ENCODE data around the gene KCNG2. TPM values are rescaled to one million over a fixed set of nuclear protein-coding genes. Genes with fewer than 3 reads are reported as not detected.
A peak's percentile ranks its signal among the peaks of the same experiment; 100 is the strongest.

Gene KCNG2
- total RNA-seq, 2 experiments from 2014 or later, result not detected

- Mint-ChIP-seq H3K36me3 (ENCODE audit: low read depth) (peaks cover 36% of the 10 kb centered on the region), H3K9me3 (peaks cover 3% of the 10 kb centered on the region), H3K4me3 (no peak overlapping the region), H3K27ac (peak overlapping the region; percentile 36), H3K4me1 (ENCODE audit: low read depth) (no peaks in the 10 kb centered on the region), H3K27me3 (no peaks in the 10 kb centered on the region)
- TF ChIP-seq CTCF (IDR thresholded peaks at IDR 0.05), result no peak
- ChIA-PET POLR2A (no interaction called here), CTCF (no interaction called here)
- Histone ChIP-seq H3K27ac (ENCODE audit: low read depth in 1 of 2, low read length in 2 of 2) (no peak overlapping the region), H3K4me3 (ENCODE audit: low read length) (no peak overlapping the region), H3K27me3 (ENCODE audit: control insufficient read depth in 1 of 2, insufficient read depth in 2 of 2, low read length in 2 of 2) (no peaks in the 10 kb centered on the region), H3K36me3 (ENCODE audit: insufficient read depth, low read length) (peaks cover 13% of the 10 kb centered on the region), H3K4me1 (ENCODE audit: insufficient read depth, low read length) (no peaks in the 10 kb centered on the region), H3K9me3 (ENCODE audit: control insufficient read depth in 1 of 2, insufficient read depth in 1 of 2, low read length in 2 of 2) (peaks cover 1 to 70% of the 10 kb centered on the region in 2 experiments)
- no peak for DNase-seq
- ATAC-seq (ENCODE audit: poor library complexity), result no peak
- intact Hi-C loops (cut with DNase I, micrococcal nuclease), result no loop called here
Observed at GRCh38 chr18:79902075-79902474, 104.3 kb downstream of the KCNG2 start.

GRCh38 chr18:79902640-79903039 lies 104.9 kb downstream of the KCNG2 start:
- intact Hi-C loops (cut with DNase I, micrococcal nuclease), result no loop called here
- CTCF ChIA-PET, result no interaction called here
- no peak for TF ChIP-seq CTCF (IDR thresholded peaks at IDR 0.05)

GRCh38 chr18:79903071-79903635 lies 105.4 kb downstream of the KCNG2 start:
- H3K4me3 ChIP-seq (ENCODE audit: low read length), result no peak overlapping the region
- ChIA-PET POLR2A (no interaction called here), CTCF (no interaction called here)

More at GRCh38 chr18:79902640-79903039, 104.9 kb downstream of the KCNG2 start:
- Histone ChIP-seq H3K36me3 (ENCODE audit: insufficient read depth, low read length) (peaks cover 13% of the 10 kb centered on the region), H3K4me1 (ENCODE audit: insufficient read depth, low read length) (no peaks in the 10 kb centered on the region), H3K27ac (ENCODE audit: low read depth in 1 of 2, low read length in 2 of 2) (no peak overlapping the region), H3K9me3 (ENCODE audit: control insufficient read depth in 1 of 2, insufficient read depth in 1 of 2, low read length in 2 of 2) (peaks cover 0 to 68% of the 10 kb centered on the region in 2 experiments), H3K27me3 (ENCODE audit: control insufficient read depth in 1 of 2, insufficient read depth in 2 of 2, low read length in 2 of 2) (no peaks in the 10 kb centered on the region), H3K4me3 (ENCODE audit: low read length) (no peak overlapping the region)
- H3K4me3 Mint-ChIP-seq, result no peak overlapping the region
- POLR2A ChIA-PET, result no interaction called here
- peaks cover 31% of the 10 kb centered on the region for H3K36me3 Mint-ChIP-seq (ENCODE audit: low read depth)
- H3K4me1 Mint-ChIP-seq (ENCODE audit: low read depth), result no peaks in the 10 kb centered on the region
- ATAC-seq (ENCODE audit: poor library complexity) (no peak), DNase-seq (peak in 1 of 14 experiments; percentile 30)
- H3K9me3 Mint-ChIP-seq, result no peaks in the 10 kb centered on the region
- H3K27ac Mint-ChIP-seq, result no peak overlapping the region
- H3K27me3 Mint-ChIP-seq, result no peaks in the 10 kb centered on the region

More at GRCh38 chr18:79903071-79903635, 105.4 kb downstream of the KCNG2 start:
- ATAC-seq (ENCODE audit: poor library complexity) (no peak), DNase-seq (peak in 2 of 14 experiments; percentile 12 to 25)
- no peak overlapping the region for H3K27ac ChIP-seq (ENCODE audit: low read depth in 1 of 2, low read length in 2 of 2)
- H3K27me3 Mint-ChIP-seq, result no peaks in the 10 kb centered on the region
- H3K36me3 ChIP-seq (ENCODE audit: insufficient read depth, low read length), result peaks cover 13% of the 10 kb centered on the region
- no peaks in the 10 kb centered on the region for H3K4me1 ChIP-seq (ENCODE audit: insufficient read depth, low read length)
- no peaks in the 10 kb centered on the region for H3K4me1 Mint-ChIP-seq (ENCODE audit: low read depth)
- peaks cover 0 to 63% of the 10 kb centered on the region in 2 experiments for H3K9me3 ChIP-seq (ENCODE audit: control insufficient read depth in 1 of 2, insufficient read depth in 1 of 2, low read length in 2 of 2)
- H3K27ac Mint-ChIP-seq, result no peak overlapping the region
- no peak for TF ChIP-seq CTCF (IDR thresholded peaks at IDR 0.05)
- intact Hi-C loops (cut with DNase I, micrococcal nuclease), result no loop called here
- no peaks in the 10 kb centered on the region for H3K27me3 ChIP-seq (ENCODE audit: control insufficient read depth in 1 of 2, insufficient read depth in 2 of 2, low read length in 2 of 2)
- H3K4me3 Mint-ChIP-seq, result no peak overlapping the region
- peaks cover 27% of the 10 kb centered on the region for H3K36me3 Mint-ChIP-seq (ENCODE audit: low read depth)
- no peaks in the 10 kb centered on the region for H3K9me3 Mint-ChIP-seq

Measured in CD4-positive, alpha-beta T cell (primary cell).